Stimulated activated naive CD4-positive, alpha-beta T cell treated with Interleukin-2 at 50 U/mL for 16 hours (primary cell): ENCODE results near the gene CCN5.
"Not testable (repeated sequence)": the region's sequence is repeated elsewhere in the genome, so short reads cannot be mapped to it uniquely, and the experiment has no call there.

Source experiments
- DNase-seq: peaks from one replicate; lab custom pipeline; 2025; lab: John Stamatoyannopoulos, UW

The CCN5 gene

DNA sequence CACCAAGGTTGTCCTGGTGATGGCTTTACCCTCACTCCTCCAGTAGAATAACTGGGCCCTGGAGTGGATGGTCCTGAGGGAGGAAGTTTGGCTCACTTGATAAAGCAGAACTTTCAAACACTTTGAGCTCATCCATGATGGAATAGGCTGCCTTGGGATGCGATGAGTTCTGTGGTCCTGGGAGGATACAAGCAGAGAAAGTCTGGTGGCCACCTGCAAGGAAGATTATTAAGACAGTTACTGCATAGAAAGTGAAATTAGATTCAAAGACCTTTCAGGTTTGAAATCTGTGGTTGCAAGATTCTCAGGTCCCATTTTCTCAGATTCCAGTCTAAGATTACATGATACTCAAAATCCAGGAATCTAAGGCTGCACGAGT is 19.9 kb upstream of the CCN5 start:
- DNase-seq = no peak

GRCh38 chr20:44695674-44696300 is 19.4 kb upstream of the CCN5 start:
- no peak for DNase-seq

GRCh38 chr20:44696315-44696714 is 18.9 kb upstream of the CCN5 start:
- DNase-seq = no peak

GRCh38 chr20:44697041-44697440 is 18.1 kb upstream of the CCN5 start:
- DNase-seq = not testable (repeated sequence)

GRCh38 chr20:44698351-44698750 is 16.8 kb upstream of the CCN5 start:
- DNase-seq = no peak

GRCh38 chr20:44700306-44700705 is 14.9 kb upstream of the CCN5 start:
- DNase-seq = no peak

DNA sequence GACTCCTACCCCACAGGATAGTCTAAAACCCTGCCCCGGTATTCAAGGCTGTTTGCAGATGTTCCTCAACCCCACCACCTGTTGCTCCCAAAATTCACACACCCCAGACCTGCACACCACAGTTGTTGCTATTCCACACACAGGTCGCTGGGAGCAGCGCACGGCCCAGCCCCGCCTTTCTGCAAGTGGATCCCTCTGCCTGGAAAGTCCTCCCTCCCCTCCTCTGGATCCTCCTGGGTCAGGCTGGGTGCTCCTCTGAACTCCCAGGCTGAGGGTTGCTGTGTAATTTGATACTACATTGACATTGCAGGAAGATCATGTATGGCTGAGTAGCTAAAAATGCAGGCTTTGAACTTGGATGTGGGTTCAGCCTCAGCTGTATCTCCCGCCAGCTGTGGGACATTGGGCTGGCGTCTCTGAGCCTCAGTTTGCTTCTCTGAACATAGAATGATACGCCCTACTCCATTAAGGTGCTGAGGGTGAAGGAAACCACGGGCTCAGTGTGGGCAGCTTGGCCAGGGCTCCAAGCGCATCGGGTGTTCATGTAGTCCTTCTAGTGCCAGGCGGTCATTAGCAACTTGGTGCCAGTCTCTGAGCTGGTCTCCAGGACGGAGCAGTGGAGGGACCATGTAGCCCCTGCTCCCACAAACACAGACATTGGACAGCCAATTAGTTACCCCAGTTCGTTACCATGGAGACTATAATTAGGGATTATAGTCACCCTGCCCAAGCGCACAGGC is 13.9 kb upstream of the CCN5 start:
- no peak for DNase-seq

DNA sequence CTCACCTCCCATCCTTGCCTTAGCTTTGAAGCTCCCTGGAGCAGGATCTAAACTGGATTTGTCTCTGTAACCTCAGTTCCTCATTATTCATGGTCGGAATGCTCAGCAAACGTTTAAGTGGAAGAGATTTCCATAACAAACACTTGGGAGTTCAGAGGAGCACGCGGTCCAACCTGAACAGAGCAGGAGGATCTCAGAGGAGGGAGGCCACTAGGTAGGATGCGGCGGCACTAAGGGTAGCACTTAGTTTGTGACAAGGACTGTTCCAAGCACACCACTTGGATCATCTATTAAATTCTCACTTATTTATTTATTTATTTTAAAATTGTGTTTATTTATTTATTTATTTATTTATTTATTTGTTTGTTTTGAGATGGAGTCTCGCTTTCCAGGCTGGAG is 13.3 kb upstream of the CCN5 start:
- no peak for DNase-seq

GRCh38 chr20:44702776-44703175 is 12.4 kb upstream of the CCN5 start:
- DNase-seq = no peak

- DNase-seq = no peak
Observed at GRCh38 chr20:44703183-44703925, 11.8 kb upstream of the CCN5 start.

- DNase-seq = no peak
Observed at GRCh38 chr20:44703956-44704488, 11.1 kb upstream of the CCN5 start.

DNA sequence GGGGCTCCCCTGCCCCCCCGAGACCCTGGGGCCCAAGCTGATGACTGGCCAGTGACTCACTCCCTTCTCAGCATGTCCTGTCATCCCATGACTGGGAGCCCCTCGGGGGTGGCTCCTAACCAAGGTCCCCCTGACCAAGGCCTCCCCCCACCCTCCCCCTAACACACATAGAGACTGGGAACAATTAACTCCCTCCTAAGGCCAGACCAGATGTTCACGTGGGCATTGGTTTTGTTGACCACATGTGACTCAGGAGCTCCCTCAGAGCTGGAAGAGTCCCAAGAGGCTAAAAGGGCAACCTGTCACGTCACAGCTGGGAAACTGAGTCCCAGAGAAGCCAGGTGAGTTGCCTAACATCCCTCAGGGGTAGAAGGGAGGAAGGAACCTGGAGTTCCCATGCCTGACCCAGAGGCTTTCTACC is 10.6 kb upstream of the CCN5 start:
- no peak for DNase-seq

GRCh38 chr20:44705364-44706094 is 9.6 kb upstream of the CCN5 start:
- no peak for DNase-seq

DNA sequence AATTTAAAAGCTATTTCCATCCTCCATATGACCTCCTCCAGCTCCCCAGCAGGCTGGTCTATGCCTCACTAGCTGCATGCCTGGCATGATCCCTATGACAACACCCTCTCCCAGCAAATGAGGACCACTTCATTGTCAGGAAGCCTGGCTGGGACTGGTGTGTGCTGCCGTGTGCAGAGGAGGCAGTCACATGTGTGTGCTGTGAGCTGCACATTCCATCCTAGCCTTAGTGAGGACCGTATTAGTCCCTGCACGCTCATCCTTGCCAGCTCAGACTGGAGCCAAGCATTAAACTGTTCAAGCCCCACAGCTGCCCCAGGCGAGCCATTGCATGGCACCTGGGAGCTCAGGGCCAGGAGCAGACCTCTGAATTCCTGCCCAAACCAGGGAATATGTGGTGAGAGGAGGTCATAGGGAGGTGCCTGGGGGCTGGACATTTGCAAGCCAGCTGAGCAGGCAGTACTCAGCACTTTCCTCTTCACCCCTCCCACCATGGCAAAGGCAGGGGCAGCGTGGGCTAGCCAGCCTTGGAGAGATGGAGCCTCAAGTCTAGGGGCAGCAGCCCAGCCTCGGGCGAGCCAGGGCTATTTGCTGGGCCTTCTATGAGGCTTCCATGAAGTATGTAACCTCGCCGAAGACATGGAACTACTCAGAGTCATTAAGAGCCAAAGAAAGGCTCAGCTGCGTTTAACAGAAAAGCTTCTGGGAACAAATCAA is 8.7 kb upstream of the CCN5 start:
- DNase-seq = no peak

DNA sequence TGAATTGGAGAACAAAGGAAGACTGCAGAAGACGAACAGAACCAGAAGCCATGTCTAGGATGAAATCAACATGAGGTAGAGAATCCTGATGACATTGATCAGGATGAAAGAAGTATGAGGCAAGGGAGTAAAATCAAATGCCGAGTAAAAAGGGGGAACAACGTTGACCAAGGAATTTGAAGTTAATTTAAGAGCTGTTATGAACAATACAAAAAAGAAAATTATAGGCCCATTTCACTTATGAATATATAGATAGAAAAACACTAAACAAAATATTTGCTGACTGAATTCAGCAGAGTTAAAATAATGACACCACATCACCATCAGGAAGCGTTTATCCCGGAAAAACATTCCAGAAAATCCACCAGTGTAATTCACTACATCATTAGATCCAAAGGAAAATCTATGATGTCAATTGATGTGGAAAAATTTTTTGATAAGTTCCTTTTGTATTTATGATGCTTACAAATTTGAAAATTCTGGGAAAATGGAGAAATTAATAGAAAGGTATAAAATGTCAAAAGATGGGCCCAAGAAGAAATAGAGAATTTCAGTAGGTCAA is 8.1 kb upstream of the CCN5 start:
- DNase-seq = no peak

DNA sequence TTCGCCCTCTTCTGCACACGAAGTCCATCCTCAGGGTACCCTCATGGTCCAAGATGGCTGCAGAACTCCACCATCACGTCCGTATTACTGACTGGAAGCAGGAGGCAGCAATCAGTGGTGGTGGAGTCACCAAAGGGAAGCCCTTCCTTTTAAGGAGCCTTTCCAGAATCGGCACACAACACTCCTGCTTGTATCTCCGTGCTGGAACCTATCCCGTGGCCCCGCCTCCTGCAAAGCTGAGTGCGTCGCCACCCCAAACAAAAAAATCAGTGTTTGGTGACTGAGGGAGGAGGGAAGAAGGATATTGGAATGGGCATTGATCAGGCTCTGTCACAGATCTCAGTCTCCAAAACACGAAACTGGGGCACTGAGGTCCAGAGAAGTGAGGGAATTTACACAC is 5.8 kb upstream of the CCN5 start:
- no peak for DNase-seq

- DNase-seq = no peak
Observed at GRCh38 chr20:44709797-44710196, 5.4 kb upstream of the CCN5 start.

GRCh38 chr20:44711237-44711636 is 3.9 kb upstream of the CCN5 start:
- DNase-seq = no peak

- DNase-seq = no peak
Observed at GRCh38 chr20:44714102-44714700, 968 bp upstream of the CCN5 start.

GRCh38 chr20:44715499-44716308 is 535 bp downstream of the CCN5 start:
- no peak for DNase-seq
